ENCODE results near the gene C1QTNF9. TPM values are rescaled to one million over a fixed set of nuclear protein-coding genes. Genes with fewer than 3 reads are reported as not detected.
"Not testable (repeated sequence)": the region's sequence is repeated elsewhere in the genome, so short reads cannot be mapped to it uniquely, and the experiment has no call there.

Gene C1QTNF9
- total RNA-seq, 2 donors from 2014 or later = 0.14 TPM; not detected in 1

- H3K4me1 Mint-ChIP-seq (ENCODE audit: low read depth) = no peaks in the 10 kb centered on the region
- no peak for ATAC-seq (replicated peaks in 1 of 2)
- H3K36me3 Mint-ChIP-seq (ENCODE audit: insufficient read depth in 2 of 2) = no peaks in the 10 kb centered on the region
- no peaks in the 10 kb centered on the region for H3K9me3 Mint-ChIP-seq
- DNase-seq = no peak
- no peak overlapping the region for H3K4me3 Mint-ChIP-seq
- no peak overlapping the region for H3K27ac Mint-ChIP-seq
- no peaks in the 10 kb centered on the region for H3K27me3 Mint-ChIP-seq (ENCODE audit: low read depth)
Measured at GRCh38 chr13:24361852-24362366, 52.5 kb downstream of the C1QTNF9 start.

- DNase-seq (no peak), ATAC-seq (replicated peaks in 1 of 2) (no peak)
- H3K36me3 Mint-ChIP-seq (ENCODE audit: insufficient read depth in 2 of 2) = no peaks in the 10 kb centered on the region
- H3K27me3 Mint-ChIP-seq (ENCODE audit: low read depth) = no peaks in the 10 kb centered on the region
- H3K27ac Mint-ChIP-seq = no peak overlapping the region
- H3K4me3 Mint-ChIP-seq = no peak overlapping the region
- no peaks in the 10 kb centered on the region for H3K4me1 Mint-ChIP-seq (ENCODE audit: low read depth)
- no peaks in the 10 kb centered on the region for H3K9me3 Mint-ChIP-seq
Measured at GRCh38 chr13:24362435-24362952, 53.1 kb downstream of the C1QTNF9 start.

- Mint-ChIP-seq H3K4me1 (ENCODE audit: low read depth) (no peaks in the 10 kb centered on the region), H3K36me3 (ENCODE audit: insufficient read depth in 2 of 2) (no peaks in the 10 kb centered on the region), H3K27ac (no peak overlapping the region), H3K27me3 (ENCODE audit: low read depth) (no peaks in the 10 kb centered on the region), H3K9me3 (no peaks in the 10 kb centered on the region), H3K4me3 (no peak overlapping the region)
- DNase-seq (no peak), ATAC-seq (replicated peaks in 1 of 2) (no peak)
Measured at GRCh38 chr13:24365191-24365590, 55.8 kb downstream of the C1QTNF9 start.

DNA sequence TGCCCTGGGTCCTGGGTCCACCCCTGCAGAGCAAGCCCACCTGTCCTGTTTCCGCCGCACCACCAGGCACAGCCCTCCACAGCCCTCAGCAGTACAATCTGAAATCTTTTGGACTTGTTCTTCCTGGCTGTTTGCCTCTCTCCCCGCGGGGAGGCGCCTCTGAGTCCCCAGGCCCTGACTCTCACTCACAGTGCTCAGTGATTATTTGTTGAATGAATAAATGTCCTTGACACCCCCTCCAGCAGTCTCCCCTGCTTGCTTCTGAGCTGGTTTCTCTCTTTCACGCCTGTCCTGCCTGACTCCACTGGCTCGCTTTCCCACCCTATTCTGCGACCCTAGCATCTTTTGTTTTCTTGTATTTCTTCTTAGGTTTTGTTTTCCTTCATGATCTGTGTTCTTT lies 56.9 kb downstream of the C1QTNF9 start:
- H3K4me3 Mint-ChIP-seq; DNase-seq; H3K27me3 Mint-ChIP-seq (ENCODE audit: low read depth); H3K9me3 Mint-ChIP-seq; ATAC-seq (replicated peaks in 1 of 2); H3K36me3 Mint-ChIP-seq (ENCODE audit: insufficient read depth in 2 of 2); H3K27ac Mint-ChIP-seq; H3K4me1 Mint-ChIP-seq (ENCODE audit: low read depth): not testable (repeated sequence)

DNA sequence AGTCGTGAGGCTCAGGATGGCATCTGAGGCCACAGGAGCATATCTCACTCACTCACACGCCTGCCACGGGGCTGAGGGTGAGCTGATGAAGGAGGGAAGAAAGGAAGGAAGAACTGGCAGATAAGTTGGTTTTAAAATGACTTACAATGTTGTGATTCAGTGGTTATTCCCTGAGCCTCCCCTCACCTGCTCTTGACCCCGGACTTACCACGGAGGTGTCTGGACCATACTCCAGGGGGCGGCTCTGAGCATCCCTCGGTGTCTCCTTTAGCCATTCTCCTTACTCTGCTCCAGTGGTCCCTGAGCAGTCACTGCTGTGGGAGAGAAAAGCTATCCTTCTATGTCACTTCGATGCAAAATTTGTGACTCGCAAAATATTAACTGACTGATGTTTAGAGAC lies 61.9 kb downstream of the C1QTNF9 start:
- H3K4me1 Mint-ChIP-seq (ENCODE audit: low read depth); H3K27ac Mint-ChIP-seq: not testable (repeated sequence)

More for the DNA sequence above, 61.9 kb downstream of the C1QTNF9 start:
- ATAC-seq (replicated peaks in 1 of 2); DNase-seq; H3K36me3 Mint-ChIP-seq (ENCODE audit: insufficient read depth in 2 of 2); H3K4me3 Mint-ChIP-seq; H3K9me3 Mint-ChIP-seq; H3K27me3 Mint-ChIP-seq (ENCODE audit: low read depth): not testable (repeated sequence)

Other genes with a start within 250 kb of the C1QTNF9 start
- 10 to 100 TPM; 60.8 to 68.6 TPM for gene SPATA13, start 148.9 kb upstream of the C1QTNF9 start, total RNA-seq
- gene PARP4, start 203.2 kb downstream of the C1QTNF9 start, total RNA-seq = 10 to 100 TPM; 23.1 to 37.4 TPM

Measured in activated T-cell treated with anti-CD3 and anti-CD28 coated beads, Interleukin-2, amount 50 U/mL, for 72 hours (primary cell).